Cerebellar cortex (tissue), 1 donor: Measurements from ENCODE around the gene LAD1.

Source experiments
- DNase-seq: peaks from one replicate; pipeline ENCODE4 v3.0.0-alpha.2; 2015; ENCODE audit warnings: low spot score

The LAD1 gene, protein sequence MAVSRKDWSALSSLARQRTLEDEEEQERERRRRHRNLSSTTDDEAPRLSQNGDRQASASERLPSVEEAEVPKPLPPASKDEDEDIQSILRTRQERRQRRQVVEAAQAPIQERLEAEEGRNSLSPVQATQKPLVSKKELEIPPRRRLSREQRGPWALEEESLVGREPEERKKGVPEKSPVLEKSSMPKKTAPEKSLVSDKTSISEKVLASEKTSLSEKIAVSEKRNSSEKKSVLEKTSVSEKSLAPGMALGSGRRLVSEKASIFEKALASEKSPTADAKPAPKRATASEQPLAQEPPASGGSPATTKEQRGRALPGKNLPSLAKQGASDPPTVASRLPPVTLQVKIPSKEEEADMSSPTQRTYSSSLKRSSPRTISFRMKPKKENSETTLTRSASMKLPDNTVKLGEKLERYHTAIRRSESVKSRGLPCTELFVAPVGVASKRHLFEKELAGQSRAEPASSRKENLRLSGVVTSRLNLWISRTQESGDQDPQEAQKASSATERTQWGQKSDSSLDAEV

DNA sequence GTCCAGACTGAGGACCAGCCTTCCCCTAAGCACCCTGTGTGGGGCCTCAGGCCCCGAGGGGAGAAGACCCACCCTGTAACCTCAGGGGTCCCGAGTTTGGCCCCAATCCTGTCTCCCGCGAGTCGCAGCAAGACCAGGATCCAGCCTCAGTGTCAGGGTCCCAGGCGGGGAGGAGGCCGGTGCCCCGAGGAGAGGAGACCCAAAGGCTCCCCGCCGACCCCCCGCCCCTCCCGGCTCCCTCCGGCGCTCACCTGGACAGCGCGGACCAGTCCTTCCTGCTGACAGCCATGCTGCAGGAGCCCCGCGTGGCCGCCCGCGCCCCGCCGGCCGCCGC lies at the start of gene LAD1:
TSS of gene LAD1 (minus strand) at position 307 of the 334 bp plus-strand sequence. CDS start at position 289, 18 bp downstream.
- DNase-seq, result no peak

DNA sequence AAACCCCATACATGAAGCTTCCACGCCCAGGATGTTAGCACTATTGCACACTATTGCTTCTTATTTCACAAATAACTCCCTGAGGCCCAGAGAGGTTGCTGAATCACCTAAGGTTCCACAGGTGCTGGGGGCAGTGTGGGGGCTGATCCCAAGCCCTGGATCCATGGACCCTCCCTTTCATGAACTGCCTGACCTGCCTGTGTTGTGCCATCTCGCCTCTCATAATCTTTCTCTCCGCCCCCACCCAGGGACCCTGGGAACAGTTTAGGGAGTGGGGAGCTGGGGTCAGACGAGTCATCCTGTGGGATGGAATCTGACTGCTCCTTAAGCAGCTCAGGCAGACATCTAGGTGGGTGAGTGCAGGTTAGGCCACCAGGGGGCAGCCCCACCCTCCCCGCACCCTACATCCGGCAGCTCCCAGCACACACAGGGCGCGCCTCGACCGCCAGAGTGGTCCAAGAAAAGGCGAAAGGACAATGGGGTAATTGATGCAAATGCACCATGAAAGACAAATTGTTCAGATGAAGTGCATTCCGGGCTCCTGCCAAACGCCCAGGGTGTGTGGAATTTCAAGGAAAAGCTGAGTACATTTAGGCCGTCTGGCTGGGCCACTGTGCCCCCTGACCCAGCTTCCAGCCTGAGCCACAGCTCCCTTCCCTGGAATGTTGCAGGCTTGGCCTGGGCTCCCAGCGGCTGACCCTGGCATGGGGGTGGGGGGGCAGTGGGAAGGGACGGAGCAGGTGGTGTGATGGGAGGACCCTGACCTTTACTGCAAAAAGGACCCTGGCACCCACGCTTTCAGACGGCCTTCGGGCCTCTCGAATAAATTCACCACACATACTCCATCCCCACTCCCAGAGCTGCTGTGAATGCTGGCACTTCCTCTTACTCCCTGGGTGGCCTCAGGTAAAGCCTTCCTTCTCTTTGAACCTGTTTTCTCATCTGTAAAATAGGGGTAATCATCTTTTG lies 49.1 kb upstream of the LAD1 start:
- DNase-seq, result peak; percentile 77

DNA sequence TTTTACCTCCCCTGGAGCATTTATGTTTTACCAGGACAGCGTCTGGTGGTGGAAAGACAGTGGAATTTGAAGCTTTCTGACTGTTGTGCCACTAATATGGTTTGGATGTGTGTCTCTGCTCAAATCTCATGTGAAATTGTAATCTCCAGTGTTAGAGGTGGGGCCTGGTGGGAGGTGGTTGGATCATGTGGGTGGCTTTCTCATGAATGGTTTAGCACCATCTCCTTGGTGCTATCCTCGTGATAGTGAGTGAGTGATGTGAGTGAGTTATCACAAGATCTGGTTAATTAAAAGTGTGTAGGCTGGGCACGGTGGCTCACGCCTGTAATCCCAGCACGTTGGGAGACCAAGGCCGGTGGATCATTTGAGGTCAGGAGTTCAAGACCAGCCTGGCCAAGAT lies 46.2 kb upstream of the LAD1 start:
- DNase-seq, result no peak

DNA sequence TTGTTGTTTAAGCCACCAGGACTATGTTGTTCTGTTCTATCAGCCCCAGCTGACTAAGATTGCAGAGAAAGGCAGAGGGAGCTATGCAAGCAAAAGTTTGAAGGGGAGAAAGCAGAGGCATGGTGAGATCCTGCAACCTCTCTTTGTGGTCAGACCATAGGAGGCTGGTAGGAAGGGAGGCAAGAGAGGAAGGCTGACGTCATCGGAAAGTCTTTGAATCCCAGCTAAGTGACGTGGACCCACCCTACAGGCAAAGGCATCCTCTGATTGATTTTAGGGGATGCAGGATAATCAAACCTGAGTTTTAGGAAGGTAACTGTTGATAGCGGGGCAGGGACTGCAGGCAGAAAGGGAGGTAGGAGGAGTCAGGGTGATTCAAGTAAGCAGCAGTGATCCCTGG lies 45.7 kb upstream of the LAD1 start:
- peak; percentile 66 for DNase-seq

DNA sequence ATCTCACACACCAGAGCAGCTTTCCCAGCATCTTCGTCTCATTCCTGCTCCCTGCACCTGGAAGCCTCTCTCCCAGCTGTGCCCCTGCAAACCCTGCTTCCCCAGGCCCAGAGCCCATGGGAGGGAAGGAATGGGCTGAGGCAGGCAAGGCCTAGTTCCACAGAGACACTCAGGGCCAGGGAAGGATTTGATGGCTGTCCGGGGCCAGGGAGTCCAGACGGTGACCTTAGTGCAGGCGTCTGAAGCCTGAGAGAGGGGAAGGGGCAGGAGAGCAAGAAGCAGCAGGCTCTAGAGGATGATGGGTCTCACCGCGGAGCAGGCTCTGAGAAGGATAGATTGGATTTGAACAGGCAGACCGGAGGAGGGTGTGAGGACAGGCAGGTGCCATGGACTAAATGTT lies 44.6 kb upstream of the LAD1 start:
- DNase-seq, result peak; percentile 33

DNA sequence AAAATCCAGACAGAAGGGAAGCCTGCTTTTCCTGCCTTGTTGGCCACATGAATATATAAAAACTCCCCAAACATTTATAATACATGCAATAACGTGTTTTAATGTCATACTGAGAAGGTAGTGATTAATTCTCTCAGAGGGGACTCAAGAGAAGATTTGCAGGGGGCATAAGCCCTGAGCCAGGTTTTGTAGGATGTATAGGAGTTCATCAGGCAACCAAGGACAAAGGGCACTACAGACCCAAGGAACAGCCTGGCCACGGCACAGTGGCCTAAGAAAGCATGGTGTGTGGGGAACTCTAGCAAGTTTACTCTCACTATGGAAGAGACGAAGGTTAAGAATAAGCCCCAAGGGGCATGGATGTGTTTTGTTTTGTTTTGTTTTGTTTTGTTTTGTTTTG lies 37.8 kb upstream of the LAD1 start:
- DNase-seq, result no peak

DNA sequence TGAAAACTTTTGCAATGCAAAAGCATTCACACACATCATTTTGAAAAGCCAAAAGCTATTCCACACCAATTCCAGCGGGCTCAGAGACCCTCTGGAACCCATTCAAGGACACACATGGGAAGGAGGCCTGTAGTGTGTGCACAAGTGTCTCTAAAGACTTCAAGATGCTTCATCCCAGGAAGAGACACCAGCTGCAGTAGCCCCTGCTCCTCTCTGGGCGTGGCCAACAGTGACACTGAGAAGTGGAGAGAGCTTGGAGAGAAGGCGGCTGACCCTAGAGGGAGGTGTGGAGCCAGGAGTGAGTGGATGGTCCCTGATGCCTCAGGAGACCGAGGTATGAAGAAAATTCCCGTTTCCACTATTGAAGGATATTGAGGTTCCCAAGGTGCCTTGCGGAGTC lies 37.3 kb upstream of the LAD1 start:
- peak; percentile 77 for DNase-seq

DNA sequence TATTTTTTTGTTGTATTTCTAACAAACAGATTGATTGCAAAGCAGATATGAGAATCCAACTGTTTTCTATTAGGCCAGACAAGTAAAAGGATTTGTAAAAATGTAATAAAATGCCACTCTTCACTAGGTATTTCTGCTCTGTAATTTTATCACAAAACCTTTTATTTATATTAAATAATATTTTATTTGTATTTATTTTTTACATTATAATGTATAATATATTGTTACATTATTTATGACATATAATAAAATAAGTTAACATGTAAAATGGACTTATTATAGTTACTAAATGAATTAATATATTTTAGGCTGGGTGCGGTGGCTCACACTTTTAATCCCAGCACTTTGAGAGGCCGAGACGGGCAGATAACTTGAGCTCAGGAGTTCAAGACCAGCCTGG lies 35.1 kb upstream of the LAD1 start:
- DNase-seq, result no peak

DNA sequence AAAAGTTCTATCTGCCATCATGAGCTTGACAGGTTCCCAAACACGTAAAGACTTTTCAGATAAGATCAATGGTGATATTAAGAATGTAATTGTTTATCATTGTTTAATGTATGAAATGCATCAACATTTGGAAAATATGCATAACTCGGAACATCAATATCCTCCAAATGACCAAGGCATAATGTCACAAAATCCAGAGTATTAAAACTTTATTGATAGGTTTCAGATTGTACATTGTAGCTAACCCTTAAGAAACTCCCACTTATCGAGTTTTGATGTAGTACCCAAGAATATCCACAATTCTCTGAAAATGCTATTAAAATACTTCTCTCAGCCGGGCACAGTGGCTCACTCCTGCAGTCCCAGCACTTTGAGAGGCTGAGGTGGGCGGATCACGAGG lies 34.5 kb upstream of the LAD1 start:
- no peak for DNase-seq

DNA sequence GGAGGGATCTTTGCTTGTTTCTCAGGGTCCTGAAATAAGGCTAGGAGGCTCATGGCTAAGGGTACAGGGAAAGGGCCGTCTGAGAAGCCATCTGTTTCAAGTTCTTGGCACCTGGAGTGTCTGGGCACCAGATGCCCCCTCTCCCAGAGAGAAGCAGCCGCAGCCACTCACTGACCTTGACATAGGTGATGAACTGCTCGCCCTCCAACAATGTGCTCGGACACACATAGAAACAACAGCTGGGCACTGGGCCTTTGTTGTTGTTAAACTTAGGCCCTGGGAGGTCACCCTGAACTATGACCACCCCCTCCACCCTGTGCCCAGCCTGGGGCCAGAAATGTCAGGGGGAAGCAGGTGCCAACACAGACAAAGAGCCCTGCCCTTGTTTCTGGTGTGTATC lies 31.7 kb upstream of the LAD1 start:
- DNase-seq, result no peak

DNA sequence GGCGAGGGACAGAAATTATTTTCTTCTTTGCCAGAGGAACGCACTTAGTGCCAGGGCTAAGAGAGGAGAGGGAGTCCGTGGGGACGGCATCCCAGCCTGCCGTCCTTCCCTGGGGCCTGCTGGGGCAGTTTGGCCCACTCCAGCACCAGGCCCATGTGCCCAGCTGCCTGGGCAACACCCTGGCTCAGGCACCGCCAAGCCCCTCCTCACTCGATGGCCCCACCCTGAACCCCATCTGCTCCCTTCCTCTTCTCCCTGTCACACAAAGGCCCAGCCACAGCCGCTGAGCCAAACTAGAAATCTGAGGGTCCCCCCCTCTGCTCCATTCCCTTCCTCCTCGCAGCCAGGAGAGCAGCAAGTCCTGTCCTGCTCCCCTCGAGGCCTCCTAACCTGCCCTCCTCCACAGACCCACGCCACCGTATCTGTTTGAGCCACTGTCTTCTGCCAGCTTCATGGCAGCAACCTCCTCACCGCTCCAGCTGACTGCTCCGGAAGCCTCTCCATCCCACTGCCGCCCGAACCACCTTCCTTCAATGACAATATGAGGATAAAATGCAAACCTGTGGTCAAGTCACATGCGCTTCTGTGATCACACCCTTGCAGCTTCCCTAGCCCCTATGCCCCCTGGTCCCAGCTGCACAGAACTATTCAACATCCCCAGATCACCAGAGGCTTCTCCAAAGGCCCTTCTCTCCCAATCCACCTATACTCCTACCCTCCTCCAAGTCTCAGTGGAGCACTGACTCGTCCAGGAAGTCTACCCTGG lies 30.8 kb upstream of the LAD1 start:
- DNase-seq, result no peak

DNA sequence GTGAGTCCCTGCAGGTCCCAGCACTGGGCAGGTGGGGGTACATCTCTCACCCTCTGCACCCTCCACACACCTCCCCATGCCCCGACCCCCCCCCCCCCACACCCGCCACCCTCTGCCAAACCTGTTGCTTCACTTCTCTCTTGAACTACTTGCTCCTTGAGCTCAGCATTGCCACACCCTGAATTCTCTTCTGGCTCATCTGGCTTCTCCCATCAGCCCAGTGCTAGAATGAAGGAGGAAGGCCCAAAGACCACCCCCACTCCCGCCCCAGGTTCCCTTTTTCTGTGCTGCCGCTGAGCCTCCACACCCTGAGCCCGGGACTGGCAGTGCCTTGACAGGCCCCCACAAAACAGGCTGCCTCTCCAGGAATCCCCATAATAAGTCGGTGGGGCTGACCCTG lies 28.8 kb upstream of the LAD1 start:
- DNase-seq, result no peak

DNA sequence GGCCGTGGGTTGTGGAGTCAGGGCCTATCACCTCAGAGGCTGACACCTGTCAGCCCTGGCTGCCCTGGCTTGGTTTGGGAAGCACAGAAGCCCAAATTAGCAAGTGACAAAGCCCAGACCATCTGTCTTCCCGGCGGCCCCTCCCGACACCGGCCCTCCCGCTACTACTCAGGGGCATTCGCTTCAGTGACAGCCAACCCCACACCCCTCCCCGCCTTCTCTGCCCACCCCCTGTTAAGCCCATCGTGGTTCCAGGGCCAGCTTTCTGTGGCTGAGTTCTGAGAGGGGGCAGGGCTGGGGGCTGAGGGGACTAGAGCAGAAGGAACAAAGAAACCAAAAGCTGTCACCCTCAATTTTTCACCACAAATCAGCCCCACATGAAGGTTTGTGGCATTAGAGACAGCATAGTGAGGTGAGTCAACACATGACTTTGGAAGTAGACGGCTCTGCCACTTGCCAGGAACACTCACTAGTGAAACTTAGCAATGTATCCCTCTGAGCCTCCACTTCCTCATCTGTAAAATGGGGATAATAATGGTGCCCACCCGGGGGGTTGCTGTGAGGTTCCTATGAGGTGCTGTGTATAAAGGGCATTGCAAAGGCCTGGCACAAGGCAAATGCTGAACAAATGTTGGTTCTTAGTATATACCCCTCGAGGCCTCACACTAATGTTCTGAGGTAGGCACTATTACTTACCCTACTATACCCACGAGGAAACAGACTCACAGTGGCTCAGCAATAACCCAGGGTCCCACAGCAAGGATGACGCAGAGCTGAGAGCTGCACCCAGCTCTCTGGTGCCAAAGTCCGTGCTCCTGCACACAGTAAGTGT lies 27.6 kb upstream of the LAD1 start:
- DNase-seq, result peak; percentile 93

DNA sequence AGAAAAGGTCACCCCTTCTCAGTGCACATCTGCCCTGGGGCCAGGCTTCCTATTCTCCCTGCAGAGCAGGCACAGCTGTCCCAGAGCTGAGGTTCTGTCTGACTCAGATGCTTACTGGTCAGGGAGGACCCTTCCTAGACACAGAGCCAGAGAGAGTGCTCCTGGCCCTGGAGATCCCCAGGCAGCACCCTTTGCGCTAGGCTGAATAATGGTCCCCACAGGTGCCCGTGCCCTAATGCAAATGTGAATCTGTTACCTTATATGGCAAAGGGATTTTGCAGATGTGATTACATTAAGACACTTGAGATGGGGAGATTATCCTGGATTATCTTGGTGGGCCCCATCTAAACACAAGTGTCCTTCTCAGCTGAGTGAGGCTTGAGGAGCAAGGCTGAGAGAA lies 25.0 kb upstream of the LAD1 start:
- no peak for DNase-seq

DNA sequence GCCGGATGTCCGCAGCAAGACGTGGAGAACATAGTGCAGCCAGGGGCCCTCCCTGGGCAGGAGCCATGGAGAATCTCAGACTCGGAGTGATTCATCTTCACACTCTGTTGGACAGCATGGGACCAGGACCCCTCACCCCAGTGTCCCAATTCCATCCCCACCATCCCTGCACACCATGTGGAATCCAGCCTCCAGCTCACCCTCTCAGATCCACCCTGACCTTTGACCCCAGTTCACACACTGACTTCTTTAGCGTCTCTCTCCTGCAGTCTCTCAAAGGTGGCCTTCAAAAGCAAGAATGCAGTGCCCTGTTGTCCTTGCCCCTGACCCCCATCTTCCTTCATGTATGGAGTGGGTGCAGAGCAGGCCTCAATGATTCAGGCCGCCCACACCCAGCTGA lies 24.5 kb upstream of the LAD1 start:
- no peak for DNase-seq

DNA sequence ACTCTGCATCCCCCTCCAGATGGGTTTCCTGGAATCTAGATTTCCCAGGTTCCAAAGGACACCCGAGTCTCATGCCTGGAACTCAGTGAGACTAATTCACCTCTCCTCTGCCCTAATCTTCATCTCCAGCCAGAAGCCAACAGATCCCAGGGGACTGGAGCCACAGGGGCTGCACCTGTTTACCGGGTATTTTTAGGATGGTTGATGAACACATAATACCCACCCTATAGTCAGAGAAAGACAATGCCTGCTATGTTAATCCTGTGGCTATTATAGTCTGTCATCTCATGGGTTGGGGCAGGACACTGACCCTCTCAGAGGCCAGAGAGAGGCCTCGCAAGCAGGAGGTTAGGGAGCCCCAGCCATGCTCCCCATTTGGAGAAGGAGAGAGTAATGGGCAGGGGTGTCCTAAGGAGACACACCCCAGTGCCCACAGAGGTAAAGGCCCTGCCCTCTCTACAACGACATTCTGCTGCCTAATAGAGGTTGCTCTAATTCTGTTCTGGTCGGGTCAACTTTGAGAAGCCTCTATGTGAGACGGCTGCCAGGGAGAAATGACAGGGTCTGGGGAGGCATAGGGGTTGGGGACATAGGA lies 23.4 kb upstream of the LAD1 start:
- DNase-seq, result no peak

DNA sequence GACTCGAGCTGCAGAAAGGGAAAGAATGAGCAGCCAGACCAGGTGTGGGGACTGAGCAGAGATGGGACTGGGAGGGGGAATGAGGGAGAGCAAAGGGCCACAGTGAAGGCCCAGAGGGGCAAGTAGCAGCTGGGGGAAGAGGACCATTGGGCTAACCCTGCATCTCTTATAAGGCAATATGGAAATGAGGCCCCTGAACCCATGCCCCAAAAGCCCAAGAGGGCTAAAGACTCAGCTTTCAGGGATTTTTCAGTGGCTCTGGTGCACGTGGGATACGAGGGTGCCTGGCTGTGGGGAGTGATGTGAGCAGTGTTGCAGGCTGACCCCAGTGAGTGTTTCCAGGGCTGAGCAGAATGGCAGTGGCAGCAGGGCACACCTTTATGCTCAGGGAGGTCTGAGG lies 22.9 kb upstream of the LAD1 start:
- no peak for DNase-seq

DNA sequence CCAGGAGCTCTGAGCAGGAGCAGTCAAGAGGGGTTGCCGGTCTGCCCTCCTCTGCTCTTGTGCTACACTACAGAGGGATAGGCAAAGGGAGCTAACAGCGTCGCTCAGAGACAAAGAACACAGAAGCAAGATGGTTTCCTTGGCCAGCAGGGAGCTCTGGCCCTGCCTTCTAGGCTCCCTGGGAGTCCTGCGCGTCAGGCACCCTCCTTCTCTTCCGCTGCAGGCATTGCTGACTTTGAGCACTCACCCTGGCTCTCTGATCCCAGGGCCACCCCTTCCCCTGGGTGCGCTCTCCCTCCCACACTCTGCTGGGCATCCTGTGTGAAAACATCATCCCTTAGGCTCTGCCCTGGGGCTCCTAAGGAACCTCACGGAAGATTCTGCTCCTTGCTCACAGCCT lies 21.9 kb upstream of the LAD1 start:
- DNase-seq, result no peak

DNA sequence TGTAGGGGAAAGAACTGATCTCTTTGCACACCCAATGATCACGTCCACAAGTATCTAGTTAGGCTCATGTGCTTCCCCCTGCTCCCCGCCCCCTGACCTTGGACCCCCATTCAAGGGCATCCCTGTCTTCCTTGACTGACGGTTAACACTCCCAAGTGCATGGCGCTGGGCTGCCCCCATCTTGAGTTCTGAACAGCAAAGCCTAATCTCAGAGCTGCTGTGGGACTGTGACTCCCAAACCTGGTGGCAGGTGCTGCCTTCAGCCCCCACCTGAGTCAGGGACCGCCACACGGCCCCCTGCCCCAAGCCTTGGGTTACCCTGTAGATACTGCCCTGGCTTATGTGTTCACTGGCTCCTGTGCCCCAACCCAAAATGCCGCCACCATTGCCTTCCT lies 21.5 kb upstream of the LAD1 start:
- no peak for DNase-seq

DNA sequence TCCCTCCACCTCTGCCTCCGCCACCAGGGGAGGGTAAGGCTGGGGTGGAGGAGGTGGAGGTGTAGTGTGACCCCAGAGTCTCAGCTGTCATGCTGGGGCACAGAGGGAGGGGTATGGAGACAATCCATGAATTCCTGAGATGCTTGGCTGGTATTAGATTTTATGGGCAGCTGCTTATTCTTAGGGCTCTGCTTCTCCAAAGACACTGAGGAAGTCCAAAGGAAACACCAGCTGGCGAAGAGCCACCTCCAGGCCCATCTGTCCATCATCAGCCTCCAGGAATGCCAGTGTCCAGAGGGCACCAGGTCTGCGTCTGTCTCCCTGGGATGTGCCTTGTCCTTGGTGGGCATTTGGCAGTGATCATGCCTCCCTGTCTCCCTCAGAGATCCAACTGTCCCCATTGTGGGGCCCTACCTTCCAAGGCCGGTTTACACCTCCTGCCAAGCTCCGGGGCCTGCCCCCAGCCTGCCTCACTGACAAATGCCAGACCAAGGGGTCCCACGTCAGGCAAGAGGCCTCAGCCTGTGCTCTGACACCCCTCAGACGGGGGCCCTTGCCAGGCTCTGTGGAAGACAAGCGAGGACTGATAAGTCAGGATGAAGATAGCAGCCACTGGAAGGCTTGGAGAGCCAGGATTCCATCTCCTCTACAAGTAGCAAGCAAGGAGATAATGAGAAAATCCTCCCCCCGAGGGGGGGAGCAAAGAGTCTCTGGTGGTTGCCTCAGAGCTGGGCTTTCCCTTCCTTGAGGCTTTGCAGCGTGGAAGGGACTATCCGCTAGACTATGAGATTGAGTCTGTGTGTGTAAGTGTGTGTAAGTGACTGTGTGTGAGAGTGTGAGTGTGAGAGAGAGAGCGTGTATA lies 20.9 kb upstream of the LAD1 start:
- DNase-seq, result no peak
